HG02943 (cell line): ENCODE results near the gene DDIAS.
"Not testable (repeated sequence)": the region's sequence is repeated elsewhere in the genome, so short reads cannot be mapped to it uniquely, and the experiment has no call there.

Source experiments
- ATAC-seq: cut with Tn5 transposase; IDR thresholded peaks from one replicate; pipeline ENCODE4 v1.9.1; 2021; ENCODE audit warnings: mild to moderate bottlenecking, low read depth, moderate library complexity; ENCODE audit not compliant: unreplicated experiment

DDIAS gene

DNA sequence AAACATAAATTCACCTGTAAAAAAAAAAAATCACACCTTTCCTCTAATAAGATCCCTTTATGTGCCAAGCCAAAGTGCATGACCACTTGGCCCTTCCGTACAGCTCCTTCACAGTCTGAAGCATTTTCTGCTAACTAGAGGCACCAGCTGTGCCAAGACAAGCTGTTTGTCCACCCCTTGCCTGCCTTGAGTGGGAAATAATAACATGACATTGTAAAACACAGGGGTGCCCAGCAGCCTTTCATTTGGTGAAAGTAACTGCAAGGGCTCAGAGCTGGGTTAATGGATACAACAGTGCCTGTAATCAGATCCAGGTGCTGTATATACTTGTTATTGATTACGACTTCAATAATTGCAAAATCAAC, 59.2 kb downstream of the DDIAS start:
- peak; percentile 34 for ATAC-seq

DNA sequence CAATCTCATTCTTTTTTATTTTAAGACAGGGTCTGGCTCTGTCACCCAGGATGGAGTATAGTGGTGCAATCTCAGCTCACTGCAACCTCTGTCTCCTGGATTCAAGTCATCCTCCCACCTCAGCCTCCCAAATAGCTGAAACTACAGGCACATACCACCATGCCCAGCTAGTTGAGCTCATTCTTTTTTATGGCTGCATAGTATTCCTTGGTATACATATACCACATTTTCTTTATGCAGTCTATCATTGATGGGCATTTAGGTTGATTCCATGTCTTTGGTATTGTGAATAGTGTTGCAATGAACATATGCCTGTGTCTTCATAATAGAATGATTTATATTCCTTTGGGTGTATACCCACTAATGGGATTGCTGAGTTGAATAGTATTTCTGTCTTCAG, 60.5 kb downstream of the DDIAS start:
- ATAC-seq, result not testable (repeated sequence)

GRCh38 chr11:82967381-82967780, 65.8 kb downstream of the DDIAS start:
- ATAC-seq, result no peak

DNA sequence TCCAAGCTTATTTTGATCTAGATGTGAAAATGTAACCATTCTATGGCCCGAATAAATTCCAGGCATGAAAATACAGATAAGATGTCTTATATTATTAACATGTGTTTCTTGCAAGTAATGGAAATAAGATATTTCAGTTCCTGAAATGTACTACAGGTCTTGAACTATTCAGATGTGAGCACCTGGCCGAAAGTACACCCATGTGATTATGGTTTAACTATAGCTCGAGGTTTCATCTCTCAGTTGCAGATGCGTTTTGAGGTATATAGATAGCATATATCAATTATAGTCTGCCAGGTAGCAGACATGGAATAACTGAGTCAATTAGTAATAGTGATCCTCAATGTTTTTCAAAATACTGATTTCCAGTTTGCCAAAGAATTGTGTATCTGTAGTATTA, 68.3 kb downstream of the DDIAS start:
- ATAC-seq, result peak; percentile 87

GRCh38 chr11:82970507-82971083, 69.1 kb downstream of the DDIAS start:
- ATAC-seq, result not testable (repeated sequence)

GRCh38 chr11:82971519-82971946, 70.0 kb downstream of the DDIAS start:
- ATAC-seq, result not testable (repeated sequence)

GRCh38 chr11:82972103-82972502, 70.6 kb downstream of the DDIAS start:
- no peak for ATAC-seq

- ATAC-seq, result no peak
Measured at GRCh38 chr11:82974135-82974534, 72.6 kb downstream of the DDIAS start.

GRCh38 chr11:82974851-82975250, 73.3 kb downstream of the DDIAS start:
- no peak for ATAC-seq

DNA sequence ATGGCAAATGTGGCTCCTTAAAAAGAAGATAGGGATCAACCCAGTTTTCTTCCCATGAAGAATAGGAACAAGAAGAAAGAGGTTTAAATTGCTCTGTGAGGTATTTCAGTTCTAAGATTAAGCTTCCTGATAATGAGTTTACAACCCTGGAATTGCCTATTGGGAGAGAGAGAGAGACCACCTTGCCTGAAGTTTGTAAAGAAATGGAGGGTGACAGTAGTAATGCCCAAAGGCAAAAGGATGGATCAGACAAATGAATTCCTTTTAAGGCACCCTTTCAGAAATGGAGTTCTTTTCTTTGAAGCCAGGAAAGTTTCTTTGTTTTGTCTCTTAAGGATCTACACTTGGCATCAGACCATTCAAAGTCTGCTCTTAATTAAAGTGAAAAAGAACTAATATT, 74.3 kb downstream of the DDIAS start:
- ATAC-seq, result no peak

- ATAC-seq, result no peak
Measured at GRCh38 chr11:82976786-82977185, 75.2 kb downstream of the DDIAS start.

DNA sequence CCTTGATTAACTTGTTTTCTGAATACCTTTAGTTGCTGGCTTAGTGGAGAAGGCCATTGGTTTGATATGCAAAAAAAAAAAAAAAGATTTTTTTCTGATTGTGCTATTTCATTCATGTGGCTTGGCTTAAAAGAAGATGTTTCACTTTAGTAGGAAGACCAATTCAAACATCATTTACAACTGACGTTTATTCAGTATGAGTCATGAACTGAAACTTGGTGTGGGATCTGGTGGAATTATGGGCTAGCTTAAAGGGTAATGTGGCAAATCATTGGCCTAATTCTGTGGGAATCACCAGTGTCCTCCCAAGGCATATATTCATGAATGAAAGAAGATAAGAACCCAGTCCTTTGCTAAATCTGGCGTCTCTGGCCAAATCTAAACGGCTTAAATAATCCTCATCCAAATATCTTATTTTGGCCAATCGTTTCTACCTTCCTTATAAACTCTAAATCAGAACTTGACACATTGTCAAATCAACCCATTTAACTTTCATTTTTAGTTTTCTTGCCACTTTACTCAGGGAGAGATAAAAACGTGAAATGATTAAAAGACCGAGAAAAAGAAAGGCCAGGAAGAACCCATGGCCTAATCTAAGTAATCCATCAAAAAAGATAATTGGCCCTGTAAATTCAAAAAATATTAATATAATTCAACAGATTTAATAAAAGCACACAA, 77.0 kb downstream of the DDIAS start:
- ATAC-seq, result no peak

GRCh38 chr11:82979824-82980223, 78.3 kb downstream of the DDIAS start:
- no peak for ATAC-seq

- ATAC-seq, result no peak
Measured at GRCh38 chr11:82980292-82980691, 78.8 kb downstream of the DDIAS start.

GRCh38 chr11:82980947-82981346, 79.4 kb downstream of the DDIAS start:
- no peak for ATAC-seq

- ATAC-seq, result no peak
Measured at GRCh38 chr11:82981852-82982251, 80.3 kb downstream of the DDIAS start.
